Esophagus squamous epithelium (tissue), 4 donors: ENCODE data around the gene CPNE6.

Experiments
- CTCF ChIP-seq, 6 experiments: fragments of 450-650 bp in 4 of 6; fragments of 200-600 bp in 2 of 6; sonication (generic) in 2 of 6; IDR thresholded peaks; one replicate each; pipeline ENCODE4 v1.5.1; 2016 to 2019; ENCODE audit warnings: antibody characterized with exemption in 6 of 6, mild to moderate bottlenecking in 4 of 6, moderate library complexity in 4 of 6
- POLR2A ChIP-seq, 4 donors: fragments of 450-650 bp; IDR thresholded peaks; one replicate each; pipeline ENCODE4 v1.6.1; 2017; ENCODE audit warnings: antibody characterized with exemption in 4 of 4, mild to moderate bottlenecking in 4 of 4, moderate library complexity in 3 of 4

GRCh38 chr14:24116128-24116814 lies 44.9 kb downstream of the CPNE6 start:
- TF ChIP-seq CTCF (IDR thresholded peaks at IDR 0.05) = no peak
- TF ChIP-seq POLR2A (IDR thresholded peaks at IDR 0.05) = no peak
